ENCODE measurements around the gene FGD3.
"Not testable (repeated sequence)": the region's sequence is repeated elsewhere in the genome, so short reads cannot be mapped to it uniquely, and the experiment has no call there.

Gene FGD3

GRCh38 chr9:92947268-92948037 lies at the start of gene FGD3:
Gene FGD3, plus strand, starts transcription at chr9:92947523. Its CDS starts 28,734 bp downstream, at chr9:92976257.
- FAIRE-seq, result no peak

- FAIRE-seq, result not testable (repeated sequence)
Observed at GRCh38 chr9:92905137-92905536, 42.2 kb upstream of the FGD3 start.

DNA sequence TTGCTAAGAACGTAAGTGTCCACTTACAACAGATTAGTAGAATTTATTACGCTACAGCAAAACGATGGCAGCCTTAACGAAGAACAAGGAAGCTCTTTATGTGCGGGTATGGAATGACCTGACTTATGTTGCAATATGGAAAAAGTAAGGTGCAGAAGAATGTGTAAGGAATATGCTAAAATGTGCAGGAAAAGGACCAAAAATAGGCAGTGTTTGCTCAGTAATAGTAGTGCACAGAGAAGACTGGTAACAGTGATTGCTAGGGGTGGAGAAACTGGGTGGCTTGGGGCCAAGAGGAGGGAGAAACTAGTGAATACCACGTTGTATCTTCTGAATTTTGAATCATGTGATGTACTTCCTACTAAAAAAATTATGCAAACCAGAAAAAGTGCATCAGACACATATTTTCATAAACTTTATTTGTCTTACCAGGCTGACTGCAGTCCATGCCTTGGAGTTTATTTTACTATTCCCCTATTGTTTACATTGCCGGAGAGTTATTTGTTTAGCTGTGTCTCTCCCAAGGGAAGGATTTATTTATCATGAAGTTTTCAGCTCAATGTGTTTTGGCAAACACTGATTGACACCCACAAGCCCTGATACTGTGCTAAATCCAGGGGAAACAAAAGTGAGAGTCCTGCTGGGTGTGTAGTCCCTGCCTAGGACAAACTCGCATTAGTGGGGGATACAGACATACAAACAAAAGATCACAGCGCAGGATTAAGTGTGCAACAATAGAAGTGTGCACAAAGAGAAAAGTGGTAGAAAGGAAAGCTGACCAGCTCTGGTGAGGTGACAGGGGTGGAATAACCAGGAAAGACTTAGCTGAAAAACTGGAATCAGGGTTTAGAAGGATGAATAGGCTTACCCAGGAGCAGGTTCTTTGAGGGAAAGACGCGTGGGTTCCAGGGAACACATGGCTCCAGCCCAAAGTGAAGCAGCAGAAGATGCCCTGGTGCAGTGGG lies 35.5 kb upstream of the FGD3 start:
- no peak for FAIRE-seq

- no peak for FAIRE-seq
Observed at GRCh38 chr9:92917176-92917800, 30.0 kb upstream of the FGD3 start.

GRCh38 chr9:92920437-92920836 lies 26.9 kb upstream of the FGD3 start:
- no peak for FAIRE-seq

- no peak for FAIRE-seq
Observed at GRCh38 chr9:92931606-92932005, 15.7 kb upstream of the FGD3 start.

GRCh38 chr9:92934321-92934720 lies 13.0 kb upstream of the FGD3 start:
- FAIRE-seq, result no peak

- FAIRE-seq, result no peak
Observed at GRCh38 chr9:92938025-92938424, 9.3 kb upstream of the FGD3 start.

DNA sequence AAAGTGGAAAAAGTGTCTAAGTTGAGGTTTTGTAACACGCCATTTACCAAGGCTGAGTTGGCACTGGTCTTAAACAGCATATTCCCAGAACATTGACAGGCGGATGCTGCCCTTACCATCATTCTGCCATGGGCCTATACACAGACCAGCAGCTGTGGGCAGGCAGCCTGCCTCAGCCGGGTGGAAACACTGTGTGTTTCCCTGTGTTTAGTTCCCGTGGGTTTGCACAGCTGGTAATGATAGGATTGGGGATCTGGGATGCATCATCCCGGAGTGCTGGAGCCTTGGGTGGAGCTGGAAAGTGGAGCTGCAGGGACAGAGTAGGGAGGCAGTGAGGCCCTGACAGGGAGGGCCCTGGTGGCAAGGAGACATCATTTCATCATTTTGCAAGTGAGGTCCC lies 5.5 kb upstream of the FGD3 start:
- FAIRE-seq, result no peak

GRCh38 chr9:92942688-92943616 lies 4.4 kb upstream of the FGD3 start:
- no peak for FAIRE-seq

- no peak for FAIRE-seq
Observed at GRCh38 chr9:92944921-92945320, 2.4 kb upstream of the FGD3 start.

- FAIRE-seq, result no peak
Observed at GRCh38 chr9:92945796-92946195, 1.5 kb upstream of the FGD3 start.

DNA sequence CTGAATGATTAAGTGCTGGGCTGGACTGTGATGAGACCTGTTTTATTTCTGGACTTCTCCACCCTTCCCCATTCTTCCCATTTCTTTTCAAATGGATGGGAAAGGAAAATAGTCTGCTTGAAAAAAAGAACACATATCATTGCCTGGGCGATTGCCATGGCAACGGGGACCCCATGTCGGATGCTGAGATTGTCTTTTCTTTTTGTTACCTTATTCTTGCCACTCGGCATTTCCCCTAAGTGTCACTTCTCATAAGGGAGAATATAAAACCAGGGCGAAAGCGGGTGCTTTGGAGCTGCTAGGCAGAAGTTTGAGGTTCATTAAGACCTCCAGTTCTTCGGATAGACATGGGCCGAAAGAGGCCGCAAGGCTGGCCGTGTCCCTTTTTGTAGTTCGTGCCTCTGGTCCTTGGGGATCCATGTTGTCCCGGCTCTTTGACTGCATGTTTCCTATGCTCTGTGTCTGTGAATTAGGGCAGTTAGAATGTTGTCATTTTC lies 763 bp downstream of the FGD3 start:
- FAIRE-seq, result no peak

DNA sequence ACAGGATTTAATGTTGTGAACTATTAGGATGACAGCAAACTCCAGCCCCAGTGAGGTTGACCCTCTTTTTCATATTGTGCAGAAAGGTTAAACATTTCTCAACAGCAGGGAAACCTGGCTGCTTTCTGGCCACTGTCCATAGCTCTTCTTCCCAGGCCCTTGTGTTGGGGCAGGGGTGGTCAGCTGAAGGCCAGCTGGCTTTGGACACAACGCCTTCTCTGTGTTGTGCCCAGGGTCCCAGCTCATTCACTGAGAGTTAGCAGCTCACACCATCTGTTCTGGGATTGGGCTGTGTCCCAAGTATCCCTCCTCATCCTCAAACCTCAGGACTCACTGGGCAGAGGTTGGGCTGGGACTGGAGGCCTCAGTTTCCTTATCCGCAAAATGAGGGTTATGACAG lies 1.3 kb downstream of the FGD3 start:
- FAIRE-seq, result no peak

DNA sequence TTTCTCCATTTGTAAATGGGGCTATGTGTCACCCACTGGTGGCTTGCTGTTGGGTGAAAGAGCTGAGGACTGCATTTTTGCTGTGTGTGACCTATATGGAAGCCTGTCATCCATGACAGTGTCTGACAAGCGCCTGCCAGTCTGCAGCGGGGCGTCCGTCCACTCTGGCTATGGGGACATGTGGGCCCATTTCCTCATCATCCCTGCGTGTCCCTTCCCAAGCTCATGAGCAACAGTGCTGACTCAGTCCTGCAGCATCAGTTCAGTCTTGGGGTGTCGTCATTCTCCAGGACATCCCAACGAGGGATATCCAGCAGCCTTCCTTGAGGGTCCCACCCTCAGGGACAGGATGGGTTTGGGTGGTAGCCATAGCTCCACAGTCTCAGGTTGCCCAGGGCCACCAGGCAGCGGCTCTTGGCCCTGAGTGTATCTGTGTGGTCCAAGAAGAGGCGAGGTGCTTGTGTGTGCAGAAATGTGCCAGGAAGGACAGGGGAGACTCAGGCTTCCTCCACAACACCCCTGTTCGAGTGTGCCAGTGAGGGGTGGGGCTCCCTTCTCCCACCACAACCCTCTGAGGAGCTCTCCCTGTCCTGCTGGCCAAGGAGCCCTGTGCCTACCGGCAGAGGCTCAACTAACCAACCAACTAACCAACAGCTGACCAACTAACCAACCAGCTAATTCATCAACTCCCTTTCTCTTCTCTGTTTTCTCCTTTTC lies 2.1 kb downstream of the FGD3 start:
- no peak for FAIRE-seq

GRCh38 chr9:92950359-92950955 lies 3.1 kb downstream of the FGD3 start:
- no peak for FAIRE-seq

GRCh38 chr9:92952906-92953610 lies 5.7 kb downstream of the FGD3 start:
- no peak for FAIRE-seq

DNA sequence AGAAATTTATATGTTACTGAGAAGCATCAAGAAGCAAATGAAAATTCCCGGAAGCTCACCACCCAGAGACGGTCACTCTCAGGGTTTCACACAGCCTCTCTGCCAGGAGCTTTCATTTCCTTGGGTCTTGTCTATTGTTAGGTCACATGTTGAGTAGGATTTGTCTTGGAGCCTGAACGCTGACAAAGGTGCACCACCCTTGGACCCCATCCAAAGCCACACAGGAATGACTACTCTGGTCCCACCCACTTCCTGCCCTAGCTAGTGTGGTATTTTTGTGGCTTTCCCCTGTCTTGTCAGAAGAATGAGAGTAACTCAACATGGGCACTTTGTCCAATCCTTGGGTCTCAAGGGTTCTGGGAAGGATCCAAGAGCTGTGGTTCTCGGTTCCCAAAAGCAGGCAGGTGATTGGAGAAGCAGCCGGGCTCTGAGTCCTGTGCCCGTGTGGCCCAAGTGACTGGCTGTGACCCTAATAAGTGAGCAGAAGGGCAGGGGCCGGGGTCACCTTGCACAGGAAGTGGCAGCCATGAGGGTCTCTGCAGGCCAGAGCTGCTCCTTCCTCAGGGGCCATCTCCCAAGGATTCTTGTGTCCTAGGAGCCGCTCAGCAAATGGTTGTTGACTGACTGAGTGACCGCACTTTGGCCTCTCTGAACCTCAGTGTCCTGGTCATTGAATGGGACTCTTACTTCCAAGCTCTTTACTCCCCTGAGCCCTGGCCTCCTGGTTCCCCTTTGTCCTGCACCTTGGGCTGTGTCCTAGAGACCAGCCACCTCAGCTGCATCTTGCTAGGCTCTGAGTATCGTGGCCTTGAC lies 6.9 kb downstream of the FGD3 start:
- FAIRE-seq, result no peak

- FAIRE-seq, result no peak
Observed at GRCh38 chr9:92954886-92955285, 7.6 kb downstream of the FGD3 start.
